Vagina (tissue), 2 donors: ENCODE results near the gene NEUROD2.

Source experiments
- CTCF ChIP-seq, 3 experiments: fragments of 450-650 bp in 2 of 3; fragments of 200-600 bp in 1 of 3; sonication (generic) in 1 of 3; IDR thresholded peaks; one replicate each; pipeline ENCODE4 v1.5.1; 2017 to 2019; ENCODE audit warnings: antibody characterized with exemption in 3 of 3, mild to moderate bottlenecking in 2 of 3, moderate library complexity in 2 of 3
- POLR2A ChIP-seq, 2 donors: fragments of 450-650 bp; IDR thresholded peaks; one replicate each; pipeline ENCODE4 v1.6.1; 2017; ENCODE audit warnings: antibody characterized with exemption in 2 of 2, mild to moderate bottlenecking in 2 of 2, moderate library complexity in 2 of 2
- POLR2AphosphoS5 ChIP-seq, 2 donors: sonication (generic); formaldehyde crosslinking; IDR thresholded peaks; one replicate each; pipeline ENCODE4 v1.9.0; 2017; ENCODE audit warnings: antibody characterized with exemption in 2 of 2, mild to moderate bottlenecking in 2 of 2, low read depth in 1 of 2; ENCODE audit not compliant: insufficient read depth in 1 of 2

GRCh38 chr17:39622380-39623006 lies 14.8 kb upstream of the NEUROD2 start:
- TF ChIP-seq POLR2A (IDR thresholded peaks at IDR 0.05) (no peak), CTCF (IDR thresholded peaks at IDR 0.05) (no peak), POLR2AphosphoS5 (IDR thresholded peaks at IDR 0.05; ENCODE audit: insufficient read depth in 1 of 2, low read depth in 1 of 2) (no peak)
